Measurements from ENCODE around the gene RAB43.

Gene RAB43

DNA sequence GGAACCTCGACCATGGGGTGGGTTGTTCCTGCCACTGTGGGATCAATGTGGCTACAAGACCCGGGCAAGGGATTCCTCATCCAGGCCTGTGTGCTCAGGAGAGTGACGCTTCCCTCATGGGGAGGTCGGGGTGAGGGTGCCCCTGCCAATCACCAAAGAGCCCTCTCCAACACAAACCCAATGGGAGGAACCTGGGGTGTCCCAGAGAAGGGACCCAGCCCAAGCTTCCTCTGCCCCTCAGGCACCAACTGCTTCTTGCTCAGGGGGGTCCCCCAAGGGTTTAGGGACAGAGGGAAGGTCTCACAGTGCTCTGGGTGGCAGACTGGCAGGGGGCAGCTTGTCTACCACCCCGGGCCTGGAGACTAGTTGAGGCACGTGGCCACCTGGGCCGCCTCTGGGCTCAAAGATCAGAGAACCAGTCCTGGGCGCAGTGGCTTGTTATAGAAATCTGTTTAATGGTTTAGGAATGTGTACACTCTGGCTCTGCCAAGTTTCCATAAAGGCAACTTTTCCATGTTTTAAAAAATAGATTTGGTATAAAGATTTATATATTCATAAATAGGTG, 34.4 kb downstream of the RAB43 start:
- in situ Hi-C loops (cut with MboI; ENCODE audit: low pct_unique_long_range_greater_than_20kb, low sequenced_read_pairs, unreplicated experiment), result no loop called here
- TF ChIP-seq, protein P1, sequence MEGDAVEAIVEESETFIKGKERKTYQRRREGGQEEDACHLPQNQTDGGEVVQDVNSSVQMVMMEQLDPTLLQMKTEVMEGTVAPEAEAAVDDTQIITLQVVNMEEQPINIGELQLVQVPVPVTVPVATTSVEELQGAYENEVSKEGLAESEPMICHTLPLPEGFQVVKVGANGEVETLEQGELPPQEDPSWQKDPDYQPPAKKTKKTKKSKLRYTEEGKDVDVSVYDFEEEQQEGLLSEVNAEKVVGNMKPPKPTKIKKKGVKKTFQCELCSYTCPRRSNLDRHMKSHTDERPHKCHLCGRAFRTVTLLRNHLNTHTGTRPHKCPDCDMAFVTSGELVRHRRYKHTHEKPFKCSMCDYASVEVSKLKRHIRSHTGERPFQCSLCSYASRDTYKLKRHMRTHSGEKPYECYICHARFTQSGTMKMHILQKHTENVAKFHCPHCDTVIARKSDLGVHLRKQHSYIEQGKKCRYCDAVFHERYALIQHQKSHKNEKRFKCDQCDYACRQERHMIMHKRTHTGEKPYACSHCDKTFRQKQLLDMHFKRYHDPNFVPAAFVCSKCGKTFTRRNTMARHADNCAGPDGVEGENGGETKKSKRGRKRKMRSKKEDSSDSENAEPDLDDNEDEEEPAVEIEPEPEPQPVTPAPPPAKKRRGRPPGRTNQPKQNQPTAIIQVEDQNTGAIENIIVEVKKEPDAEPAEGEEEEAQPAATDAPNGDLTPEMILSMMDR (IDR thresholded peaks at IDR 0.05; ENCODE audit: extremely low read depth, insufficient read depth, missing control alignments), result no peak
- DNase-seq (ENCODE audit: low spot score), result no peak

DNA sequence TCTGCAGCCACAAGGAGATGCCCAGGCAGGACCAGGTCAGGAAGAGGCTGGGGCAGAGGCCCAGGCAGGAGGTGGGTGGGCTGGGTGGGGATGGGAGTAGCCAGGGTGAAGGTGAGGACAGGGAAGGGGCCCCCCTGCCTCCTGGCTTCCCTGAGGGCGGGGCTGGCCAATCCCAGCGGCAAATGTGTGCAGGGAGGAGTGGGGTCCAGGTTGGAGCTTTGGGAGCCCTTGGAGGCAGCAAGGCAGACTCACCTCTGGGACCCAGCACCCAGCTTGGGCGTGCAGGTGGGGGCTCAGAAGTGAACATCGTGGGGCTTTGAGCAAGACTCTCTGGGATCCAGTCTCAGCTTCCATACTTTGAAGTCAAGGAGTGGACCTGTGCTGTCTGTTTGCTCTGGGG, 35.8 kb downstream of the RAB43 start:
- TF ChIP-seq, protein P1 (IDR thresholded peaks at IDR 0.05; ENCODE audit: extremely low read depth, insufficient read depth, missing control alignments), result no peak
- no peak for DNase-seq (ENCODE audit: low spot score)
- in situ Hi-C loops (cut with MboI; ENCODE audit: low pct_unique_long_range_greater_than_20kb, low sequenced_read_pairs, unreplicated experiment), result no loop called here

DNA sequence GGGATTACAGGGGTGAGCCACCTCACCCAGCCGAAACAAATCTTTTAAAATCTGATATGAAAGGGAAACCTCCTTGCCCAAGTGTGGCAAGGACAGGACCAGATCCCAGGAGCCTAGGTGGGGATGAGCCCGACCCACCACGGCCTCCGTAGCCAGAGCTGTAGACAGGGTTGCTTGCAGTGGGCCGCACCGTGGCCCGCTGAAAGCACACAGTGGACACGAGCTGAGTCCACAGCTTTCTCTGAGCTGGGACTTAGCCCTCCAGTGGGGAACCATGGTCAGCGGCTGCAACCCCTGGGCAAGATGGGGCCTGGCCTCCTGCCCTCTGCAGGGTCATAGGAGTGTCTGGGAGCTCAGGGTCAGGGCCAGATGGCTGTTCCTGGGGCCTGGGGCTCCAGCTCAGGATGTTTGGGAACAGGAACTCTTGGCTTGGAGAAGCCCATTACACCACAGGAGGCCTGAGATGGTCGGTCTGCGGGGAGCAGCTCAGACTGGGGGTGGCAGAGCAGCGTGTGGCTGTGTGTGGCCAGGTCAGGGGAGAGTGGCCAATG, 36.4 kb downstream of the RAB43 start:
- in situ Hi-C loops (cut with MboI; ENCODE audit: low pct_unique_long_range_greater_than_20kb, low sequenced_read_pairs, unreplicated experiment), result no loop called here
- TF ChIP-seq, protein P1 (IDR thresholded peaks at IDR 0.05; ENCODE audit: extremely low read depth, insufficient read depth, missing control alignments), result no peak
- DNase-seq (ENCODE audit: low spot score), result no peak

DNA sequence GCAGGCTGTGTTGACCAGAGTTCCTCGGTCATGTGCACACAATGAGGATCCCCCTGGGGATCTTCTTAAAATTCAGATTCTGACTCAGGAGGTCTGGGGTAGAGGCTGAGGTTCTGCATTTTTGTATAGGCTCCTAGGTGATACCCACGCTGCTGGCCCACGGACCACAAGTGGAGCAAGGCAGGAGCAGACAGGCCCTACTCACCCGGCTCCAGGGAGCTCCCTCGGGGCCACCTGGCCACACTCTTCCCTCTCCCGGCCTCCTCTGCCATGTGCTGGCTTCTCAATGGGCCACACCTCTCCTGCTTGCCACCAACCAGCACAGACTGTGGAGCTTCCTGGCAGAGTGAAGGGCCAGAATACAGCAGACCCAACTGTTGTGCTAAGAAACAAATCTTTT, 37.1 kb downstream of the RAB43 start:
- DNase-seq (ENCODE audit: low spot score), result no peak
- TF ChIP-seq, protein P1 (IDR thresholded peaks at IDR 0.05; ENCODE audit: extremely low read depth, insufficient read depth, missing control alignments), result no peak
- in situ Hi-C loops (cut with MboI; ENCODE audit: low pct_unique_long_range_greater_than_20kb, low sequenced_read_pairs, unreplicated experiment), result no loop called here

DNA sequence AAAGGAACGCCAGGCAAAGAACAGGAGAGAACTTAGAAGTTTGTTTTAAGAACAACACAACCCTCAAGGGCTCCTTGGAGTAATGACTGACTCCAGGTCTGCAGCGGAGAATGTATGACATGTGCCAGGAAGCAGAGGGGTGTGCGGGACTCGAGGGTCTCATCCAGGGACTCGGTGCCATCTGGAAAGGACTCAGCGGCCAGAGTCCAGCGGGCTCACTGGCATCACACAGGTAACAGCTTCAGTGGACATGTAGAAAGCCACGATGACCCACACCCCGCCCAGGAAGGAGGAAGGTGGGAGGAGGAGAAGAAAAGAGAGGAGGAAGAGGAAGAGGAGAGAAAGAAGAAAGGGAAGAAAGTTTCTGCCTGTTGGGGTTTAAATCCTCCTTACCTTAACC, 39.6 kb downstream of the RAB43 start:
- no peak for DNase-seq (ENCODE audit: low spot score)
- in situ Hi-C loops (cut with MboI; ENCODE audit: low pct_unique_long_range_greater_than_20kb, low sequenced_read_pairs, unreplicated experiment), result no loop called here
- TF ChIP-seq, protein P1 (IDR thresholded peaks at IDR 0.05; ENCODE audit: extremely low read depth, insufficient read depth, missing control alignments), result no peak

DNA sequence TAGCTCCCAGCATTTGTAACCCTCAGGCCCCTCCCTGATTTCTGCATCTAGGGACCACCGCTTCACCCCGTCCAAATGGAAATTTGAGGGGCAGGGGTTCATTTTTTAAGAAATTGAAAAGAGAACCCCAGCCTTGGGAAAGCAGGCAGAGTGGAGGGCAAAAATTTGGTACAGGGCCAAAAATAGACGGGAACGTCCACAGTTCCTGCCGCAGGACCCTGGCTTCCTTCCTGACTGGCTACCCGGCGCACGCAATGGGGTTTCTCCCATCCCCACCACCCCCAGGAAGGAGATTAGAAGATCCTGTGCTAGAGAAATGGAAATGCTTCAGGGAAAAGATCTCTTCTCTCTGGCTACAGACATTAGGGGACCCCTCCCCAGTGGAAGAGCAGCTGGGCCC, 40.1 kb downstream of the RAB43 start:
- TF ChIP-seq, protein P1 (IDR thresholded peaks at IDR 0.05; ENCODE audit: extremely low read depth, insufficient read depth, missing control alignments), result no peak
- in situ Hi-C loops (cut with MboI; ENCODE audit: low pct_unique_long_range_greater_than_20kb, low sequenced_read_pairs, unreplicated experiment), result no loop called here
- no peak for DNase-seq (ENCODE audit: low spot score)
